Measurements from ENCODE around the gene MEIS1. TPM values are rescaled to one million over a fixed set of nuclear protein-coding genes. Genes with fewer than 3 reads are reported as not detected.

MEIS1 gene
- total and polyA plus RNA-seq, 2 of the 8 experiments (the other 6 are each of a cell fraction or from before 2014, with no cell fraction given): 0.17 to 1.2 TPM

DNA sequence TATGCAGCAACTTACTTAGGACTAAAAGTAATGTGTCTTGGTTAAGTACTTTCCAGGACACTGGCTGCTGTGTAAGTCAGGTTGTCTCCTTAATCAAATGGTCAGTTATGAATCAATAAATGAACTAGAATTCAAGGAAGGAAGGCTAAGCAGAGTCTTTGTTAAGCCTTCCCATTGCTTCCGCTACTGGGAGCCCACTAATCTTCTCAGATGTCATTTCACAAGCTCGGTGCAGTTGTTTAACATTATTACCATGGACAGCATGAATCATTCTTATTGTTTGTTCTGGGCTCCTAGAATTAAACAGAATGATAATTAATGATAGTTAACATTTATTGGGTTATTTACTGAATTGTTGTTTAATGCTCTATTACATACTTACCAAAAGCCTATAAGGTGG is 26.0 kb upstream of the MEIS1 start:
- H3K27ac ChIP-seq (ENCODE audit: low read depth, low read length): no peak overlapping the region
- no peak overlapping the region for H3K18ac ChIP-seq (ENCODE audit: extremely low read depth, low read length)
- no peaks in the 10 kb centered on the region for H4K20me1 ChIP-seq (replicated peaks in 1 of 2; ENCODE audit: control insufficient read depth in 1 of 2, insufficient read depth in 2 of 2, low read length in 2 of 2)
- no peaks in the 10 kb centered on the region for H3K36me3 ChIP-seq (ENCODE audit: control insufficient read depth in 2 of 4, insufficient read depth in 4 of 4, low read length in 3 of 4)
- POLR2A ChIA-PET (ENCODE audit: partially characterized antibody): no interaction called here
- H2BK120ac ChIP-seq (replicated peaks; ENCODE audit: low read depth, low read length): no peak overlapping the region
- WGBS, 2 experiments (ENCODE audit: extremely low coverage in 1 of 2, insufficient coverage in 1 of 2, insufficient read length in 1 of 2, insufficient replicate concordance in 2 of 2, low coverage in 1 of 2, low lambda C conversion rate in 2 of 2, missing lambda C conversion rate in 1 of 2): 88% methylated on average over 2 of the region's 2 CpGs; no CpG with 5 or more reads in 1 of the 2 experiments
- H3K9ac ChIP-seq (replicated peaks in 1 of 4; ENCODE audit: extremely low read depth in 1 of 4, low read depth in 3 of 4, low read length in 3 of 4): no peak overlapping the region
- no peak overlapping the region for H2BK12ac ChIP-seq (ENCODE audit: low read depth, low read length)
- no peak overlapping the region for H4K5ac ChIP-seq (ENCODE audit: insufficient read length, low read depth, low read length)
- H3K4ac ChIP-seq (replicated peaks; ENCODE audit: insufficient read length, low read depth, low read length): no peak overlapping the region
- H3K23me2 ChIP-seq (ENCODE audit: low read depth, low read length): no peaks in the 10 kb centered on the region; the same call in 1 of the 2 replicates
- CTCF ChIA-PET (ENCODE audit: partially characterized antibody): interaction anchor here (0.6 to 1.8 kb wide), 3 partner anchors 20 to 698 kb away, joined by 3 to 4 read pairs (median 3); no protein-coding TSS in a partner anchor
- no peaks in the 10 kb centered on the region for H3K79me1 ChIP-seq (ENCODE audit: low read depth, low read length)
- no peak overlapping the region for H4K8ac ChIP-seq (ENCODE audit: extremely low read depth, insufficient read depth, low read length)
- H3K79me2 ChIP-seq (ENCODE audit: control insufficient read depth in 1 of 2, insufficient read depth in 2 of 2, low read length in 2 of 2): no peaks in the 10 kb centered on the region
- H3K27me3 ChIP-seq (replicated peaks in 1 of 4; ENCODE audit: control insufficient read depth in 3 of 4, extremely low read depth in 1 of 4, insufficient read depth in 3 of 4, low read length in 3 of 4): no peaks in the 10 kb centered on the region; a peak in 1 of 7 replicates
- no peak overlapping the region for H3K4me2 ChIP-seq (ENCODE audit: insufficient read depth in 1 of 2, low read depth in 2 of 2, low read length in 2 of 2)
- H3K4me3 ChIP-seq (ENCODE audit: extremely low read depth in 1 of 4, insufficient read depth in 2 of 4, low read depth in 3 of 4, low read length in 4 of 4): no peak overlapping the region
- no peaks in the 10 kb centered on the region for H3K9me3 ChIP-seq (ENCODE audit: insufficient read depth in 2 of 2, low read depth in 1 of 2, low read length in 1 of 2)
- peaks cover 0 to 2% (median 0%) of the 10 kb centered on the region in 4 experiments; a peak in 1 of 7 replicates for H3K4me1 ChIP-seq (replicated peaks in 1 of 4; ENCODE audit: control insufficient read depth in 3 of 4, insufficient read depth in 4 of 4, low read length in 3 of 4)
- H3K56ac ChIP-seq (replicated peaks; ENCODE audit: insufficient read length, low read depth, low read length): no peak overlapping the region
- H4K91ac ChIP-seq (replicated peaks; ENCODE audit: insufficient read length, low read length): no peak overlapping the region
- no peak overlapping the region for H3K23ac ChIP-seq (ENCODE audit: insufficient read length)
- H2AFZ ChIP-seq (ENCODE audit: low read length): no peak overlapping the region
- H2BK15ac ChIP-seq (ENCODE audit: low read length): no peak overlapping the region
- H2AK5ac ChIP-seq (ENCODE audit: low read depth, low read length): no peak overlapping the region
- H3K14ac ChIP-seq (ENCODE audit: insufficient read length): no peak overlapping the region
- FAIRE-seq: no peak
- no peak overlapping the region for H2BK20ac ChIP-seq (ENCODE audit: low read length)
- H2BK5ac ChIP-seq (ENCODE audit: low read depth, low read length): no peak overlapping the region
- DNase-seq (ENCODE audit: low read depth in 1 of 2, low spot score in 2 of 2): no peak
- TF ChIP-seq TCF12 (IDR thresholded peaks at IDR 0.05; ENCODE audit: low read depth, low read length) (no peak), SUZ12 (IDR thresholded peaks at IDR 0.05; ENCODE audit: low read length) (no peak), CBX8 (IDR thresholded peaks at IDR 0.05; ENCODE audit: borderline replicate concordance, low read depth, low read length) (no peak), RXRA (IDR thresholded peaks at IDR 0.05; ENCODE audit: insufficient read depth, low read depth, low read length) (no peak), SIX5 (IDR thresholded peaks at IDR 0.05; ENCODE audit: low read depth, low read length) (no peak), RBBP5 (IDR thresholded peaks at IDR 0.05; ENCODE audit: borderline replicate concordance, low read depth, low read length) (no peak), JUND (IDR thresholded peaks at IDR 0.05; ENCODE audit: low read length) (no peak), CEBPB (IDR thresholded peaks at IDR 0.05; ENCODE audit: low read depth, low read length) (no peak), FOSL1 (IDR thresholded peaks at IDR 0.05; ENCODE audit: insufficient read depth, low read depth, low read length) (no peak), RFX5 (IDR thresholded peaks at IDR 0.05; ENCODE audit: borderline replicate concordance, low read depth, low read length) (no peak), SRF (IDR thresholded peaks at IDR 0.05; ENCODE audit: low read depth, low read length) (no peak), BACH1 (IDR thresholded peaks at IDR 0.05; ENCODE audit: low read length) (no peak), EGR1 (IDR thresholded peaks at IDR 0.05; ENCODE audit: borderline replicate concordance, low read depth, low read length) (no peak), CTBP2 (IDR thresholded peaks at IDR 0.05; ENCODE audit: borderline replicate concordance, insufficient read depth, insufficient read length, low read length) (no peak), KDM4A (IDR thresholded peaks at IDR 0.05; ENCODE audit: low read depth, low read length, severe bottlenecking) (no peak), CHD1 (IDR thresholded peaks at IDR 0.05; ENCODE audit: low read depth, low read length) (no peak)

All from H1 (cell line).